ENCODE measurements around the gene DDX27. TPM values are rescaled to one million over a fixed set of nuclear protein-coding genes. Genes with fewer than 3 reads are reported as not detected.
A peak's percentile ranks its signal among the peaks of the same experiment; 100 is the strongest.

The DDX27 gene
- total RNA-seq, 1 donor from 2014 or later, result 17.3 TPM

GRCh38 chr20:49267327-49267726, 48.1 kb downstream of the DDX27 start:
- intact Hi-C loops (cut with DNase I), result no loop called here
- Histone ChIP-seq H3K9me3 (no peaks in the 10 kb centered on the region), H3K4me3 (peak overlapping the region in 1 of 2 donors; percentile 35), H3K4me1 (peaks cover 8 to 22% of the 10 kb centered on the region in 2 donors), H3K36me3 (peaks cover 63 to 72% of the 10 kb centered on the region in 2 donors), H3K27ac (peak overlapping the region in 1 of 2 donors; percentile 19), H3K27me3 (no peaks in the 10 kb centered on the region)
- TF ChIP-seq CTCF (IDR thresholded peaks at IDR 0.05), result no peak
- no peak for DNase-seq (ENCODE audit: low spot score in 2 of 2)

GRCh38 chr20:49268600-49269365, 49.6 kb downstream of the DDX27 start:
- no peak for DNase-seq (ENCODE audit: low spot score in 2 of 2)
- intact Hi-C loops (cut with DNase I), result no loop called here
- TF ChIP-seq CTCF (IDR thresholded peaks at IDR 0.05), result no peak
- Histone ChIP-seq H3K4me3 (peak overlapping the region; percentile 10 to 35), H3K9me3 (no peaks in the 10 kb centered on the region), H3K36me3 (peaks cover 53 to 67% of the 10 kb centered on the region in 2 donors), H3K27ac (no peak overlapping the region), H3K4me1 (peaks cover 8 to 25% of the 10 kb centered on the region in 2 donors), H3K27me3 (no peaks in the 10 kb centered on the region)

- Histone ChIP-seq H3K4me3 (peak overlapping the region; percentile 8 to 31), H3K9me3 (no peaks in the 10 kb centered on the region), H3K36me3 (peaks cover 40 to 60% of the 10 kb centered on the region in 2 donors), H3K4me1 (peaks cover 8 to 26% of the 10 kb centered on the region in 2 donors), H3K27ac (no peak overlapping the region), H3K27me3 (no peaks in the 10 kb centered on the region)
- no peak for DNase-seq (ENCODE audit: low spot score in 2 of 2)
- intact Hi-C loops (cut with DNase I), result no loop called here
- no peak for TF ChIP-seq CTCF (IDR thresholded peaks at IDR 0.05)
Measured at GRCh38 chr20:49270177-49270576, 51.0 kb downstream of the DDX27 start.

GRCh38 chr20:49270736-49271135, 51.5 kb downstream of the DDX27 start:
- Histone ChIP-seq H3K27ac (no peak overlapping the region), H3K36me3 (peaks cover 40 to 59% of the 10 kb centered on the region in 2 donors), H3K4me1 (peaks cover 11 to 31% of the 10 kb centered on the region in 2 donors), H3K9me3 (no peaks in the 10 kb centered on the region), H3K27me3 (no peaks in the 10 kb centered on the region), H3K4me3 (peak overlapping the region in 1 of 2 donors; percentile 8)
- intact Hi-C loops (cut with DNase I), result no loop called here
- no peak for DNase-seq (ENCODE audit: low spot score in 2 of 2)
- TF ChIP-seq CTCF (IDR thresholded peaks at IDR 0.05), result no peak

- peaks cover 36 to 59% of the 10 kb centered on the region in 2 donors for H3K36me3 ChIP-seq
- H3K4me3 ChIP-seq, result no peak overlapping the region
Measured at GRCh38 chr20:49272654-49273053, 53.4 kb downstream of the DDX27 start.

More at GRCh38 chr20:49272654-49273053, 53.4 kb downstream of the DDX27 start:
- intact Hi-C loops (cut with DNase I), result no loop called here
- peaks cover 18 to 28% of the 10 kb centered on the region in 2 donors for H3K4me1 ChIP-seq
- no peaks in the 10 kb centered on the region for H3K27me3 ChIP-seq
- H3K27ac ChIP-seq, result no peak overlapping the region
- no peak for DNase-seq (ENCODE audit: low spot score in 2 of 2)
- TF ChIP-seq CTCF (IDR thresholded peaks at IDR 0.05), result no peak
- H3K9me3 ChIP-seq, result no peaks in the 10 kb centered on the region

All from ascending aorta (tissue), 2 donors.